ENCODE results near the gene PCDHGA12.
"Not testable (repeated sequence)": the region's sequence is repeated elsewhere in the genome, so short reads cannot be mapped to it uniquely, and the experiment has no call there.

Gene PCDHGA12

DNA sequence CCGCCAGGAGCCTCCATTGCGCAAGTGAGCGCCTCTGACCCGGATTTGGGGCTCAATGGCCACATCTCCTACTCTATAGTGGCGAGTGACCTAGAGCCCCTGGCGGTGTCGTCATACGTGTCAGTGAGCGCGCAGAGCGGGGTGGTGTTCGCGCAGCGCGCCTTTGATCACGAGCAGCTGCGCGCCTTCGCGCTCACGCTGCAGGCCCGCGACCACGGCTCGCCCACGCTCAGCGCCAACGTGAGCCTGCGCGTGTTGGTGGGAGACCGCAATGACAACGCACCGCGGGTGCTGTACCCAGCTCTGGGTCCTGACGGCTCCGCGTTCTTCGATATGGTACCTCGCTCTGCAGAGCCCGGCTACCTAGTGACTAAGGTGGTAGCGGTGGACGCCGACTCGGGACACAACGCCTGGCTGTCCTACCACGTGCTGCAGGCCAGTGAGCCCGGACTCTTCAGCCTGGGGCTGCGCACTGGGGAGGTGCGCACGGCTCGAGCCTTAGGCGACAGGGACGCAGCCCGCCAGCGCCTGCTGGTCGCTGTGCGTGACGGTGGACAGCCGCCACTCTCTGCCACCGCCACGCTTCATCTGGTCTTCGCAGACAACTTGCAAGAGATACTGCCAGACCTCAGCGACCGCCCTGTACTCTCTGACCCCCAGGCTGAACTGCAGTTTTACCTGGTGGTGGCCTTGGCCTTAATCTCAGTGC lies 20.6 kb upstream of the PCDHGA12 start:
- DNase-seq = no peak

DNA sequence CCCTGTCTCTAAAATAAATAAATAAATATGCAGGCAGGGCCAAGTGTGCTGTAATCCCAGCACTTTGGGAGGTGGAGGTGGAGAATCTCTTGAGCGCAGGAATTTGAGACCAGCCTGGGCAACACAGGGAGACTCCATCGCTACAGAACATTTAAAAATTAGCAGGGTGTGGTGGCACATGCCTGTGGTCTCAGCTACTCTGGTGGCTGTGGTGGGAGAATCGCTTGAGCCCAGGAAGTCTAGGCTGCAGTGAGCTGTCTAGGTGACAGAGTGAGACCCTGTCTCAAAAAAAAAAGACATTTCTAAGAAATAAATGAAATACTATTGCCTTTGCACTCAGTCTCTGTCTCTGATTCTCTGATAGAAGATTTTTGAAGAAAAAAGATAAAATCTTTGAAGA lies 18.7 kb upstream of the PCDHGA12 start:
- no peak for DNase-seq

DNA sequence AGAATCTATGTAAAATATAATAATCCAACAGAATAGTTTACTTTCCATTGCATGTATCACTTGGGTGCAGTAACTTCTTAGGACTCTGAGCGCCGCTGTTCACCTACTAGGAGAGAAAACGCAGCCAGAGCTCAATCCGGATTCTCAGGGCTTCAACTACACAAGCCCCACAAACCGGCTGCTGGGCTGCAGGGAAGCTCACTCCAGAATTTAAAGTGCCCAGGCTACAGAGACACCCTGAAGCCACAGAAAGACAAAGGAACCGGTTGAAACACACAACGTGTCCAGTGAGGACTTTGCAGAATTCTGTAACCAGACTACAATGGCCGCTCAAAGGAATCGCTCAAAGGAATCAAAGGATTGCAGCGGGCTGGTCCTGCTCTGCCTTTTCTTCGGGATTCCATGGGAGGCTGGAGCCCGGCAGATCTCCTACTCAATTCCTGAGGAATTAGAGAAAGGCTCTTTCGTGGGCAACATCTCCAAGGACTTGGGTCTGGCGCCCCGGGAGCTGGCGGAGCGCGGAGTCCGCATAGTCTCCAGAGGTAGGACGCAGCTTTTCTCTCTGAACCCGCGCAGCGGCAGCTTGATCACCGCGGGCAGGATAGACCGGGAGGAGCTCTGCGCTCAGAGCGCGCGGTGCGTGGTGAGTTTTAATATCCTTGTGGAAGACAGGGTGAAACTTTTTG lies 17.3 kb upstream of the PCDHGA12 start, which contains the start of gene PCDHGA10:
Gene PCDHGA10, plus strand, starts transcription at position 134 of the 686 bp plus-strand sequence. Its CDS starts 189 bp downstream, at position 323.
- DNase-seq = peak; percentile 41

DNA sequence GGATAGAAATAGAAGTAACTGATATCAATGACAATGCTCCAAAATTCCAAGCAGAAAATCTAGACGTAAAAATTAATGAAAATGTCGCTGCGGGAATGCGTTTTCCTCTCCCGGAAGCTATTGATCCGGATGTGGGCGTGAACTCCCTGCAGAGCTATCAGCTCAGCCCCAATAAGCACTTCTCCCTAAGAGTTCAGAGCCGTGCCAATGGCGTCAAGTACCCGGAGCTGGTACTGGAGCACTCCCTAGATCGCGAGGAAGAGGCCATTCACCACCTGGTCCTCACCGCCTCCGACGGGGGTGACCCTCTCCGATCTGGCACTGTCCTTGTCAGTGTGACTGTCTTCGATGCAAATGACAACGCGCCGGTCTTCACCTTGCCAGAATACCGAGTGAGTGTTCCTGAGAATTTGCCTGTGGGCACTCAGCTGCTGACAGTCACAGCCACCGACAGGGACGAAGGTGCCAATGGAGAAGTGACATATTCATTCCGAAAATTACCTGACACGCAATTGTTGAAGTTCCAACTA lies 16.7 kb upstream of the PCDHGA12 start:
- no peak for DNase-seq

DNA sequence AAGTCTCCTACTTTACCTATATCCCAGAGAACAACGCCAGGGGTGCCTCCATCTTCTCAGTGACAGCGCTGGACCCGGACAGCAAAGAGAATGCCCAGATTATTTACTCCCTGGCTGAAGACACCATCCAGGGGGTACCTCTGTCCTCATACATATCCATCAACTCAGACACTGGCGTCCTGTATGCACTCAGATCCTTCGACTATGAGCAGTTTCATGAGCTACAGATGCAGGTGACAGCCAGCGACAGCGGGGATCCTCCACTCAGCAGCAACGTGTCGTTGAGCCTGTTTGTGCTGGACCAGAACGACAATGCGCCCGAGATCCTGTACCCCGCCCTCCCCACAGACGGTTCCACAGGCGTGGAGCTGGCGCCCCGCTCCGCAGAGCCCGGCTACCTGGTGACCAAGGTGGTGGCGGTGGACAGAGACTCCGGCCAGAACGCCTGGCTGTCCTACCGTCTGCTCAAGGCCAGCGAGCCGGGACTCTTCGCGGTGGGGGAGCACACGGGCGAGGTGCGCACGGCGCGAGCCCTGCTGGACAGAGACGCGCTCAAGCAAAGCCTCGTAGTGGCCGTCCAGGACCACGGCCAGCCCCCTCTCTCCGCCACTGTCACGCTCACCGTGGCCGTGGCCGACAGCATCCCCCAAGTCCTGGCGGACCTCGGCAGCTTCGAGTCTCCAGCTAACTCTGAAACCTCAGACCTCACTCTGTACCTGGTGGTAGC lies 15.6 kb upstream of the PCDHGA12 start:
- not testable (repeated sequence) for DNase-seq

DNA sequence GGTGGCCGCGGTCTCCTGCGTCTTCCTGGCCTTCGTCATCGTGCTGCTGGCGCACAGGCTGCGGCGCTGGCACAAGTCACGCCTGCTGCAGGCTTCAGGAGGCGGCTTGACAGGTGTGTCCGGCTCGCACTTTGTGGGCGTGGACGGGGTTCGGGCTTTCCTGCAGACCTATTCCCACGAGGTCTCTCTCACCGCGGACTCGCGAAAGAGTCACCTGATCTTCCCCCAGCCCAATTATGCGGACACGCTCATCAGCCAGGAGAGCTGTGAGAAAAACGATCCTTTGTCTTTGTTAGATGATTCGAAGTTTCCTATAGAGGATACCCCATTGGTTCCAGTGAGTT lies 15.1 kb upstream of the PCDHGA12 start:
- DNase-seq = not testable (repeated sequence)

DNA sequence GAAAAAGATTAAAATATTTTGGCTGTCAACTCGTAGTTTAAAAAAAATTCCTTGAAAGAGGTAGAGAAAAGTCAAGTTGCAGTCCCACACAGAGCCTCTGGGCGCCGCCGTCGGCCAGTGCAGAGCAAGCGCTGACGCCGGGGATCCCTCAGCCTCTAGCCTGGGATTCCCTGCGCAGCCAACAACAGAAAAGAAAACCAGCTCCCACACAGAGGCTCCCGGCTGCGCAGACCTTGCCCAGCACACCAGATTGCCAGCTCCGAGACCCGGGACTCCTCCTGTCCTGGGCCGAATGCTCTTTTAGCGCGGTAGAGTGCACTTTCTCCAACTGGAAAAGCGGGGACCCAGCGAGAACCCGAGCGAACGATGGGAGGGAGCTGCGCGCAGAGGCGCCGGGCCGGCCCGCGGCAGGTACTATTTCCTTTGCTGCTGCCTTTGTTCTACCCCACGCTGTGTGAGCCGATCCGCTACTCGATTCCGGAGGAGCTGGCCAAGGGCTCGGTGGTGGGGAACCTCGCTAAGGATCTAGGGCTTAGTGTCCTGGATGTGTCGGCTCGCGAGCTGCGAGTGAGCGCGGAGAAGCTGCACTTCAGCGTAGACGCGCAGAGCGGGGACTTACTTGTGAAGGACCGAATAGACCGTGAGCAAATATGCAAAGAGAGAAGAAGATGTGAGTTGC lies 12.7 kb upstream of the PCDHGA12 start, which contains the start of gene PCDHGB7:
Gene PCDHGB7, plus strand, starts transcription at position 184 of the 679 bp plus-strand sequence. Its CDS starts 183 bp downstream, at position 367.
- peak; percentile 43 for DNase-seq

DNA sequence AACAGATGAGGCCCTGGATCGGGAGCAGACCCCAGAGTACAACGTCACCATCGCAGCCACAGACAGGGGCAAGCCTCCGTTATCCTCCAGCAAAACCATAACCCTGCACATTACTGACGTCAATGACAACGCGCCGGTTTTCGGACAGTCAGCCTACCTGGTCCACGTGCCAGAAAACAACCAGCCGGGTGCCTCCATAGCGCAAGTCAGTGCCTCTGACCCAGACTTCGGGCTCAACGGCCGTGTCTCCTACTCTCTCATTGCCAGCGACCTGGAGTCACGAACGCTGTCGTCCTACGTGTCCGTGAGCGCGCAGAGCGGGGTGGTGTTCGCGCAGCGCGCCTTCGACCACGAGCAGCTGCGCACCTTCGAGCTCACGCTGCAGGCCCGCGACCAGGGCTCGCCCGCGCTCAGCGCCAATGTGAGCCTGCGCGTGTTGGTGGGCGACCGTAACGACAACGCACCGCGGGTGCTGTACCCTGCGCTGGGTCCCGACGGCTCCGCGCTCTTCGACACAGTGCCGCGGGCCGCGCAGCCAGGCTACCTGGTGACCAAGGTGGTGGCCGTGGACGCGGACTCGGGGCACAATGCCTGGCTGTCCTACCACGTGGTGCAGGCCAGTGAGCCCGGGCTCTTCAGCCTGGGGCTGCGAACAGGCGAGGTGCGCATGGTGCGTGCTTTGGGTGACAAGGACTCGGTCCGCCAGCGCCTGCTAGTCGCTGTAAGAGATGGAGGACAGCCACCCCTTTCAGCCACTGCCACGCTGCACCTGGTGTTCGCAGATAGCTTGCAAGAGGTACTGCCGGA lies 11.0 kb upstream of the PCDHGA12 start:
- DNase-seq = no peak

DNA sequence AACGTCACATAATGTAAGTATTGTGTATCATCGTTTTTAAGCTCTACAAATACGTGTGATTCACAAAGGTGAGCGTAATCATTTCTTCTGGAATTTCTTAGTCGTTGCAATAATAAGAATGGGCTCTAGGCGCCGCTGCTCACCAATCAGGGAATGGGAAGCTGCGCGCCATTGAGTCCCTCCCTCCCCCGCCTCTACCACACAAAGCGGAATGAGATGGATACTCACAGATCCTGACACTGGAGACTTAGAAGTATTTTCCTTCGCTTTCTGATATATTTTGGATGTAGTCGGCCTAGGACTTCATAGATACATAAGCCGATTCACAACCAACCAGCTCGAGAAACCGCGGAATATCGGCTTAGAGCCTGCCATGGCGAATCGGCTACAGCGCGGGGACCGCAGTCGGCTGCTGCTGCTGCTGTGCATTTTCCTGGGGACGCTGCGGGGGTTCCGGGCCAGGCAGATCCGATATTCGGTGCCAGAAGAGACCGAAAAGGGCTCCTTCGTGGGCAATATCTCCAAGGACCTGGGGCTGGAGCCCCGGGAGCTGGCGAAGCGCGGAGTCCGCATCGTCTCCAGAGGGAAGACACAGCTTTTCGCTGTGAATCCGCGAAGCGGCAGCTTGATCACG lies 9.3 kb upstream of the PCDHGA12 start, which contains the start of gene PCDHGA11:
Gene PCDHGA11, plus strand, starts transcription at position 197 of the 634 bp plus-strand sequence. Its CDS starts 177 bp downstream, at position 374.
- DNase-seq = no peak

DNA sequence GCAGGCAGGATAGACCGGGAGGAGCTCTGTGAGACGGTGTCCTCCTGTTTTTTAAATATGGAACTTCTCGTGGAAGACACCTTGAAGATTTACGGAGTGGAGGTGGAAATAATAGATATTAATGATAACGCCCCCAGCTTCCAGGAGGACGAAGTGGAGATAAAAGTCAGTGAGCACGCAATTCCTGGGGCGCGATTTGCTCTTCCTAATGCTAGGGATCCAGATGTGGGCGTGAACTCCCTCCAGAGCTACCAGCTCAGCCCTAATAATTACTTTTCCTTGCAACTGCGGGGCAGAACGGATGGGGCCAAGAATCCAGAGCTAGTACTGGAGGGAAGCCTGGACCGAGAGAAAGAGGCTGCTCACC lies 8.8 kb upstream of the PCDHGA12 start:
- no peak for DNase-seq

DNA sequence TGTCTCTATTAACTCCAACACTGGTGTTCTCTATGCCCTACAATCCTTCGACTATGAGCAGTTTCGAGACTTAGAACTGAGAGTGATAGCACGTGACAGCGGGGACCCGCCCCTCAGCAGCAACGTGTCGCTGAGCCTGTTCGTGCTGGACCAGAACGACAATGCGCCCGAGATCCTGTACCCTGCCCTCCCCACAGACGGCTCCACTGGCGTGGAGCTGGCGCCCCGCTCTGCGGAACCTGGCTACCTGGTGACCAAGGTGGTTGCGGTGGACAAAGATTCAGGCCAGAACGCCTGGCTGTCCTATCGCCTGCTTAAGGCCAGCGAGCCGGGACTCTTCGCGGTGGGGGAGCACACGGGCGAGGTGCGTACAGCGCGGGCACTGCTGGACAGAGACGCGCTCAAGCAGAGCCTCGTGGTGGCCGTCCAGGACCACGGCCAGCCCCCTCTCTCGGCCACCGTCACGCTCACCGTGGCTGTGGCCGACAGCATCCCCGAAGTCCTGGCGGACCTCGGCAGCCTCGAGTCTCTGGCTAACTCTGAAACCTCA lies 7.5 kb upstream of the PCDHGA12 start:
- no peak for DNase-seq

DNA sequence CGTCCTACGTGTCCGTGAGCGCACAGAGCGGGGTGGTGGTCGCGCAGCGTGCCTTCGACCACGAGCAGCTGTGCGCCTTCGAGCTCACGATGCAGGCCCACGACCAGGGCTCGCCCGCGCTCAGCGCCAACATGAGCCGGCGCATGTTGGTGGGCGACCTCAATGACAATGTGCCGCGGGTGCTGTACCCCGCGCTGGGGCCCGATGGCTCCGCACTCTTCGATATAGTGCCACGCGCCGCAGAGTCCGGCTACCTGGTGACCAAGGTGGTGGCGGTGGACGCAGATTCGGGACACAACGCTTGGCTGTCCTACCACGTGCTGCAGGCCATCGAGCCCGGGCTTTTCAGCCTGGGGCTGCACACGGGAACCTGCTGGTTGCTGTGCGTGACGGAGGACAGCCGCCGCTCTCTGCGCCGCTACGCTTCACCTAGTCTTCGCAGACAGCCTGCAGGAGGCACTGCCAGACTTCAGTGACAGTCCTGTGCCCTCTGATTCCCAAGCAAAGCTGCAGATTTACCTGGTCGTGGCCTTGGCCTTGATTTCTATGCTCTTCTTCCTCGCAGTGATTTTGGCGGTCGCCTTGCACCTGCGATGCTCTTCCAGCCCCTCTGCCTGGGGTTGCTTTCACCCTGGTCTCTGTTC lies 2.4 kb upstream of the PCDHGA12 start:
- no peak for DNase-seq

DNA sequence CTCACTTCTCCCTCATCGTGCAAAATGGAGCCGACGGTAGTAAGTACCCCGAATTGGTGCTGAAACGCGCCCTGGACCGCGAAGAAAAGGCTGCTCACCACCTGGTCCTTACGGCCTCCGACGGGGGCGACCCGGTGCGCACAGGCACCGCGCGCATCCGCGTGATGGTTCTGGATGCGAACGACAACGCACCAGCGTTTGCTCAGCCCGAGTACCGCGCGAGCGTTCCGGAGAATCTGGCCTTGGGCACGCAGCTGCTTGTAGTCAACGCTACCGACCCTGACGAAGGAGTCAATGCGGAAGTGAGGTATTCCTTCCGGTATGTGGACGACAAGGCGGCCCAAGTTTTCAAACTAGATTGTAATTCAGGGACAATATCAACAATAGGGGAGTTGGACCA lies 979 bp downstream of the PCDHGA12 start:
- DNase-seq = no peak

DNA sequence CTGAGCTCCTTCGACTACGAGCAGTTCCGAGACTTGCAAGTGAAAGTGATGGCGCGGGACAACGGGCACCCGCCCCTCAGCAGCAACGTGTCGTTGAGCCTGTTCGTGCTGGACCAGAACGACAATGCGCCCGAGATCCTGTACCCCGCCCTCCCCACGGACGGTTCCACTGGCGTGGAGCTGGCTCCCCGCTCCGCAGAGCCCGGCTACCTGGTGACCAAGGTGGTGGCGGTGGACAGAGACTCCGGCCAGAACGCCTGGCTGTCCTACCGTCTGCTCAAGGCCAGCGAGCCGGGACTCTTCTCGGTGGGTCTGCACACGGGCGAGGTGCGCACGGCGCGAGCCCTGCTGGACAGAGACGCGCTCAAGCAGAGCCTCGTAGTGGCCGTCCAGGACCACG lies 2.0 kb downstream of the PCDHGA12 start:
- DNase-seq = not testable (repeated sequence)

DNA sequence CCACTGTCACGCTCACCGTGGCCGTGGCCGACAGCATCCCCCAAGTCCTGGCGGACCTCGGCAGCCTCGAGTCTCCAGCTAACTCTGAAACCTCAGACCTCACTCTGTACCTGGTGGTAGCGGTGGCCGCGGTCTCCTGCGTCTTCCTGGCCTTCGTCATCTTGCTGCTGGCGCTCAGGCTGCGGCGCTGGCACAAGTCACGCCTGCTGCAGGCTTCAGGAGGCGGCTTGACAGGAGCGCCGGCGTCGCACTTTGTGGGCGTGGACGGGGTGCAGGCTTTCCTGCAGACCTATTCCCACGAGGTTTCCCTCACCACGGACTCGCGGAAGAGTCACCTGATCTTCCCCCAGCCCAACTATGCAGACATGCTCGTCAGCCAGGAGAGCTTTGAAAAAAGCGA lies 2.4 kb downstream of the PCDHGA12 start:
- DNase-seq = not testable (repeated sequence)

DNA sequence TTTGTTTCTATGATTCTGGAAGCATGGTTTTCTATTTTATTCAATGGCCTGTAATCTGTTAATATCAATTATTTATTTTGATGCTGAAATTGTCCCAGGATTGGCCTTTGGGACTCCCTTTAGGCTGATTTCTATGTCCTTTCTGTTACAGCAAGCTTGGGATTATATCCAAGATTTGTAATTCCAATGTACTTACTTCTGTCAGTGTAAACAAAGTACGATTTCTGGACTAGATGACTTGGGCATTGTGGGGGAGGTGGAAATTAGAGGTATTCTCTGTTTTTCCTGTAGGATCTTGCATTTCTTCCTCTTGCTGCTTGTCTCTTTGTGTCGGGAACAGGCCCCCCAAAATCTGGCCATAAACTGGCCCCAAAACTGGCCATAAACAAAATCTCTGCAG lies 3.7 kb downstream of the PCDHGA12 start:
- no peak for DNase-seq

DNA sequence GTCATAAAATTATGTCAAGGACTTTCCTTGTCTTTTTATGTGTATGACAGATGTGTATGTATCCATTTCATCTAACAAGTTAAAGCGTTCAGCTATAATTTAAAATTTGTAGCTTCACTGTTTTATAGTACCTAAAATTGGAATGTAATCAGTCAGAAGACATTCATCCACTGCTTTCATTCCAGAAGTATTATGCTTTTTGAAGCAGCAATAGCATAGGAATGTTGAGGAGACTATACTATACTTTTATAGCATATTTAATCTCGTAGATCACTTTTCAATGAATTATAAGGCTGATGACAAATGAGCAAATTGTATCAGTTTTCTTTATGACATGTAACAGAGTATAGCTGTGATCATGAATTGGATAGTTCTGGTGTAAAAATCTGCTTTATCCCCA lies 6.9 kb downstream of the PCDHGA12 start:
- no peak for DNase-seq

DNA sequence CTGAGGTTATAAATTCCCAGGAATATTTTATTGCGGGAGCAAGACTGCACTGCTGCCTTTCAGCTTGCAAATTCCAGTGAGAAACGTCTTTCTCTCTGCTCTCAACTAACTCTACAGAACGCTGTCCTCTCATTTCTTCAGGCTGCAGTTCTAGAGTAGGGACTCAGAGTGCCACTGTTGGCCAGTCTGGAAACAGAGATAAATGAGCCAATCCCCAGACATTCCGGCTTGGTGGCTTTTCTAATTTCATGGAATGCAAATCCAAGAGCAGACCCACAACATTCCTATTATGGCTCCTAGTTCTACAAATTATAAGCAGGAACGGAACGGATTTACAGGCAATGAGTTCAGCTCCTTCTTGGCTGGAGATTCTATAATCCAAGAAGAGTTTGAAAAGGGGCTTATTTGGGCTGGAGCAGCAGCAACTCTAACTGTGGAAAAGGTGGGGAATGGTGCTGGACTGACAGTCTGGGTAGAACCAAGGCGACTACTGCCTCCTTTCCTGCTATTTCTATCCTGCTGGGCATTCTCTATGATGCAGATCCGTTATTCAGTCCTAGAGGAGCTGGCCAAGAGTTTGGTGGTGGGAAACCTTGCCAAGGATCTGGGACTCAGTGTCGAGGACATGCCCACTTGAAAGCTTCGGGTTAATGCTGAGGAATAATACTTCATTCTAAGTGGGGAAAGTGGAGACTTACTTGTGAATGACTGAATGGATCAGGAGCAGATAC lies 9.3 kb downstream of the PCDHGA12 start:
- no peak for DNase-seq

DNA sequence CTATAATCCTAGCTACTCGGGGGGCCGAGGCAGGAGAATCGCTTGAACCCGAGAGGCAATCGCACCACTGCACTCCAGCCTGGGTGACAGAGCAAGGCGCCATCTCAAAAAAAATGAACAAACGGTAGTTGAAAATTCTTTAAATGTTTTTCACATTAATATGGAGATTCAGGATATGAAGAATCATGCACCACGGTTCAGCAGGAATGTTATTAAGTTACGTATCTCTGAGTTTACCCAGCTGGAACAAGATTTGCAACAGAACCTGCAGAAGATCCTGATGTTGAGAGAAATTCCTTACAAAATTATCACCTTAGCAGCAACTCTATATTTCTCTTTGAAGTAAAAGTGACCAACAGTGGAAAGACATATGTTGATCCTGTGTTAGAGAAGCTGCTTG lies 10.0 kb downstream of the PCDHGA12 start:
- DNase-seq = no peak

All from CD4-positive, alpha-beta T cell treated with Interferon gamma for 1 hour (primary cell).